Left ventricle myocardium inferior (tissue), 1 donor: ENCODE measurements around the gene SERPINA3. TPM values are rescaled to one million over a fixed set of nuclear protein-coding genes. Genes with fewer than 3 reads are reported as not detected.

ENCODE experiments used
- DNase-seq: peaks from one replicate; pipeline ENCODE4 v3.0.0-alpha.2; 2020
- H3K27ac ChIP-seq: fragments of 200-600 bp; replicated peaks from 2 replicates; pipeline ENCODE4 v1.8.0; 2021
- H3K27me3 ChIP-seq: fragments of 200-600 bp; 2 replicates; pipeline ENCODE4 v1.8.0; 2021; ENCODE audit warnings: low read depth
- H3K36me3 ChIP-seq: fragments of 200-600 bp; 2 replicates; pipeline ENCODE4 v1.8.0; 2021
- H3K4me1 ChIP-seq: fragments of 200-600 bp; 2 replicates; pipeline ENCODE4 v1.8.0; 2021
- H3K4me3 ChIP-seq: fragments of 200-600 bp; 2 replicates; pipeline ENCODE4 v1.8.0; 2021; ENCODE audit warnings: mild to moderate bottlenecking, moderate library complexity
- H3K9me3 ChIP-seq: fragments of 200-600 bp; replicated peaks from 2 replicates; pipeline ENCODE4 v1.8.0; 2021
- CTCF ChIP-seq: fragments of 200-600 bp; IDR thresholded peaks from 2 replicates; pipeline ENCODE4 v1.8.0; 2021; ENCODE audit warnings: antibody characterized with exemption, mild to moderate bottlenecking, borderline replicate concordance
- intact Hi-C: fragments of 100-400 bp; cut with micrococcal nuclease; formaldehyde crosslinking; loops from one replicate; pipeline ENCODE4 v1.11.0; 2022
- total RNA-seq: library from RNA; stranded (reverse); fragmentation: NEBNext Ultra II Directional; extraction: Animal tissue kit (Norgen Biotek cat#: 25700); gene quantifications from one replicate; pipeline ENCODE4 v1.2.1, GENCODE V29; 2021
- donor health status: DM: no; HTN: yes; CAD: no; lungs with severe emphysema.

Gene SERPINA3
- total RNA-seq, 1 donor from 2014 or later = 45.5 TPM

GRCh38 chr14:94593749-94594431 is 18.3 kb upstream of the SERPINA3 start:
- TF ChIP-seq CTCF = no peak
- Histone ChIP-seq H3K4me3 (no peak overlapping the region), H3K27ac (no peak overlapping the region), H3K27me3 (no peaks in the 10 kb centered on the region), H3K9me3 (no peaks in the 10 kb centered on the region), H3K36me3 (no peaks in the 10 kb centered on the region), H3K4me1 (peaks cover 19% of the 10 kb centered on the region)
- intact Hi-C loops = no loop called here
- DNase-seq = no peak

GRCh38 chr14:94594441-94594840 is 17.8 kb upstream of the SERPINA3 start:
- Histone ChIP-seq H3K9me3 (no peaks in the 10 kb centered on the region), H3K27ac (no peak overlapping the region), H3K36me3 (no peaks in the 10 kb centered on the region), H3K27me3 (no peaks in the 10 kb centered on the region), H3K4me1 (peaks cover 24% of the 10 kb centered on the region), H3K4me3 (no peak overlapping the region)
- no peak for TF ChIP-seq CTCF
- no peak for DNase-seq
- intact Hi-C loops = no loop called here

GRCh38 chr14:94595912-94596311 is 16.3 kb upstream of the SERPINA3 start:
- no peaks in the 10 kb centered on the region for H3K9me3 ChIP-seq
- H3K36me3 ChIP-seq = no peaks in the 10 kb centered on the region
- no peak for TF ChIP-seq CTCF
- intact Hi-C loops = no loop called here
- H3K4me1 ChIP-seq = peaks cover 39% of the 10 kb centered on the region
- no peak for DNase-seq
- no peak overlapping the region for H3K4me3 ChIP-seq
- H3K27me3 ChIP-seq = no peaks in the 10 kb centered on the region
- no peak overlapping the region for H3K27ac ChIP-seq

GRCh38 chr14:94596361-94596760 is 15.8 kb upstream of the SERPINA3 start:
- DNase-seq = no peak
- H3K36me3 ChIP-seq = no peaks in the 10 kb centered on the region
- H3K9me3 ChIP-seq = no peaks in the 10 kb centered on the region
- H3K4me1 ChIP-seq = peaks cover 42% of the 10 kb centered on the region
- H3K27me3 ChIP-seq = no peaks in the 10 kb centered on the region
- TF ChIP-seq CTCF = no peak
- intact Hi-C loops = no loop called here
- no peak overlapping the region for H3K4me3 ChIP-seq
- H3K27ac ChIP-seq = no peak overlapping the region

- no peaks in the 10 kb centered on the region for H3K27me3 ChIP-seq
- no peaks in the 10 kb centered on the region for H3K36me3 ChIP-seq
- no peak for TF ChIP-seq CTCF
- no peaks in the 10 kb centered on the region for H3K9me3 ChIP-seq
- H3K4me3 ChIP-seq = no peak overlapping the region
- peaks cover 56% of the 10 kb centered on the region for H3K4me1 ChIP-seq
- H3K27ac ChIP-seq = no peak overlapping the region
- DNase-seq = no peak
- intact Hi-C loops = no loop called here
These were observed 14.4 kb upstream of the SERPINA3 start for GRCh38 chr14:94597788-94598187.
